ENCODE results near the gene RNGTT. TPM values are rescaled to one million over a fixed set of nuclear protein-coding genes. Genes with fewer than 3 reads are reported as not detected.

The RNGTT gene
- 22.2 and 25.1 TPM in 2 replicates for total RNA-seq

GRCh38 chr6:88963139-88964090 lies at the start of gene RNGTT:
Gene RNGTT, minus strand, starts transcription at chr6:88963618. Its CDS starts 209 bp downstream, at chr6:88963409.

Small RNA genes lying within 50 kb of the gene (small RNA-seq; reads per million reads assigned to genes)
- gene AL079342.1, result not detected
- not detected for gene RF00045

Other genes starting within 250 kb of the RNGTT start
- 113 and 121 TPM in 2 replicates for gene PNRC1, start 117.1 kb upstream of the RNGTT start, total RNA-seq
- gene SRSF12, start 154.5 kb upstream of the RNGTT start, total RNA-seq, result 0.52 and 0.65 TPM in 2 replicates
- 3.1 and 4.6 TPM in 2 replicates for gene PM20D2, start 182.4 kb upstream of the RNGTT start, total RNA-seq